Measurements from ENCODE around the gene OGA.
"Not testable (repeated sequence)": the region's sequence is repeated elsewhere in the genome, so short reads cannot be mapped to it uniquely, and the experiment has no call there.

OGA gene

DNA sequence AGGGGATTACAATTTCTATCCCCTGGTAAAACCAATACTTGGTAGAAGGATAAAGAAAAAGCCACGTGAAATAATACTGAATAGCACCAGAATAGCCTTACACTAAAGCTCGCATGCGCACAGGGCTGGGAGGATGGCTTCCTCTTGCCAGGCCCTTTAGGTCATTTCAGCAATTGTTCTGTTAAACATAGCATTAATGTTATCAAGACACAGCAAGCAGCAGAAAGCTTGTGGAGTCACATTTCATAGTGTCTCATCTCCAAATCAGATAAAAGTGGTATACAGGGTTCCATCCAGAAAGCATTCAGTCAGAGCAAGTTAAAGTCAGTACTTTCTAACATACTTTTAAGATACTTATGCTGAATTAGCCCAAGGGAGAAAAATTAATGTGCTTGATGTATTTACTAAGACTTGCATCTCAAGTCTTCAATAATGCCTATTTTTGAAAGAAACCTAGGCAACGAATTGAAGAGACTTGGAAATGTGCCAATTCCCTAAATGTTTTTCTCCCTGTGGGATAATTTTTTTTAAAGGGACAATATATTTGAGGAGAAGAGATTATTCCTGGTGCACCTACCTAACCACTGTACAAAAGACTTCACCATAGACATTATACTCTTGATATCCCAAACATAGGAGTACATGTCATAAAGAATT, 20.7 kb downstream of the OGA start:
- DNase-seq: no peak

DNA sequence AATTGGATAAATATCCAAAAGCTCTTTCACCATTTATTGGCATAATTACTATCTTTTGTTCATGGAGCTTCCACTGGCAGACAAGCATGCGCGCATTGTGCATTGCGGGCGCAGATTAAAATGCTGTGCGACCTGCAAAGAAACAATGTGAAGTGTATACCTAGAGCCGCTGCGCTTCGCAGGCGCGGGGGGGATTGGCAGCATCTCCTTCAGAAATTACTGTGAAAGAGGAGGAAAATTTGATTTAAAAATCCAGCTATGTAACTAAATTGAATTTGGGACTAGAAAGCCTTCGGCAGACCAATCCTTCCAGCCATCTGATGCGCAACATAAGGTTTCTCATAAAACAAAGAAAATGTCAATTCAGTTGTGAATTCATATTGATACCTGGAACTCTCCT, 24.7 kb downstream of the OGA start:
- DNase-seq: no peak

DNA sequence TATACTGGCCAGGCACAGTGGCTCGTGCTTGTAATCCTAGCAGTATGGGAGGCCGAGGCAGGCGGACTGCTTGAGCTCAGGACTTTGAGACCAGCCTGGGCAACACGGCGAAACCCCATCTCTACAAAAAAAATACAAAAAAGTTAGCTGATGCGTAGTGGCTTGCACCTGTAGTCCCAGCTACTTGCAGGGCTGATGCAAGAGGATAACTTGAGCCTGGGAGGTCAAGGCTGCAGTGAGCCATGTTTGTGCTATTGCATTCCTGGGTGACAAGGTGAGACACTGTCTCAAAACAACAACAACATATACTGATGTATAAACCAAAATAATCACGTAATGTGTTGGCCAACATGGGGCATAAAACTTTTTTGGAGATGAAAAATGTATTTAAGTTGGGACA, 28.6 kb downstream of the OGA start:
- DNase-seq: no peak

DNA sequence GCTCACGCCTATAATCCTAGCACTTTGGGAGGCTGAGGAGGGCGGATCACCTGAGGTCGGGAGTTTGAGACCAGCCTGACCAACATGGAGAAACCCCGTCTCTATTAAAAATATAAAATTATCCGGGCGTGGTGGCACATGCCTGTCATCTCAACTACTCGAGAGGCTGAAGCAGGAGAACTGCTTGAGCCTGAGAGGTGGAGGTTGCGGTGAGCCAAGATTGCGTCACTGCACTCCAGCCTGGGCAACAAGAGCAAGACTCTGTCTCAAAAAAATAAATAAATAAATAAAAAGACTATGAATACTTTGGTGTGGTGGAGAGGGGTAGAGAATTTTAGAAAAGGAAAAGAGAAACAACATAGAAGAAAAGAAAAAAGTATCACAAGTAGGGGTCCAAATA, 29.0 kb downstream of the OGA start:
- not testable (repeated sequence) for DNase-seq

DNA sequence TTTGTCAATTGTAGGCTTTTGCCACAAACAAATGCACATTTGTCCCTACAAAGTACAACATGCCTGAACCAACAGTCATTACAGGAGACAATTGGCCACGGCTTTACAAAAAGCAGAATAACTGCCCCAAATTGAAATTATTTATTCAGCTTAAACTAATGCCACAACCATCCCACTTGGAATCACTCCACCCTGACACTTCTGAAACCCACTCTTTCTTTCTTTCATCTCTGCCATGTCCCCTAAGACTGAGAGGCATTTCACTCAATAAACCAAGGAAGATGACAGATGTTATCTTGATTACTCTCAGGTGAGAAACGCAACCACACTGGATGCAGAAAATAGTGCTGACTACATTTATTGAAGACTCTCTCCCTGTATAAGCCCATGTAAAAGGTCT, 32.4 kb downstream of the OGA start:
- DNase-seq: no peak

DNA sequence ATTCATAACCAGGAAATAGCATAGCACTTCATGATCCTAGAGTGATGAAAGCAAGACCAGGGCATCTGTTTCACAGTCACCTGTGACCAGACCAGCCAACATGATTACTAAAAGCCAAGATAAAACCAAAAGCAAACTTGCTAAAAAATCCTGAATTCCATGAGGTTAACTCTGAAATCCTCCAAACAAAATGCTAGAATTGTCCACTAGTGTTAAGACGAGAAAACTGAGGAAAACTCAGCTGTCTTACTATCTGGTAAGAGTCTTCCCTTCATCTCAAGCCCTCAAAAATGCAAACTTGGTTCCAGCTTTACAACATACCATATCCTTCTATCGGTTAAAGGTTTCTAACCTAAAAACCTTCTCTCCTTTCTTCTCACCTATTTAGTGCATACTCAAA, 33.7 kb downstream of the OGA start:
- no peak for DNase-seq

DNA sequence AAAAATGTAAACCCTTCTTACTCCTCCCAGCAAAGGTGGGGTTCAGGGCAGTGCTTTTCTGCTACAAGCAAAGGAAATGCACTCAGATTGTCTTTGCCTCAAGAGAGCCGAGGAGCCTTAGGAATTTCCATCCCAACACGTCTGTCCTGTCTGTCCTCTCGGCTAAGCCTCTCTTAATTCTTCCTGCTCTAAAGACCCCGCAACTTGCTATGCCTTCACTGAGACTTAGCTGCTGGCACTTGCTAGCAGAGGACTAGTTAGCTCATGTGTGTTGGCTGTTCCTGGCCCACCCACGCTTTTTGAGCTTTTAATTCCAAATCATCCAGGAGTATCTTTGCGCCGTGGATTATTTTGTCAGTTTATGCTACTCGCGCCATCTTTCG, 34.5 kb downstream of the OGA start:
- no peak for DNase-seq

DNA sequence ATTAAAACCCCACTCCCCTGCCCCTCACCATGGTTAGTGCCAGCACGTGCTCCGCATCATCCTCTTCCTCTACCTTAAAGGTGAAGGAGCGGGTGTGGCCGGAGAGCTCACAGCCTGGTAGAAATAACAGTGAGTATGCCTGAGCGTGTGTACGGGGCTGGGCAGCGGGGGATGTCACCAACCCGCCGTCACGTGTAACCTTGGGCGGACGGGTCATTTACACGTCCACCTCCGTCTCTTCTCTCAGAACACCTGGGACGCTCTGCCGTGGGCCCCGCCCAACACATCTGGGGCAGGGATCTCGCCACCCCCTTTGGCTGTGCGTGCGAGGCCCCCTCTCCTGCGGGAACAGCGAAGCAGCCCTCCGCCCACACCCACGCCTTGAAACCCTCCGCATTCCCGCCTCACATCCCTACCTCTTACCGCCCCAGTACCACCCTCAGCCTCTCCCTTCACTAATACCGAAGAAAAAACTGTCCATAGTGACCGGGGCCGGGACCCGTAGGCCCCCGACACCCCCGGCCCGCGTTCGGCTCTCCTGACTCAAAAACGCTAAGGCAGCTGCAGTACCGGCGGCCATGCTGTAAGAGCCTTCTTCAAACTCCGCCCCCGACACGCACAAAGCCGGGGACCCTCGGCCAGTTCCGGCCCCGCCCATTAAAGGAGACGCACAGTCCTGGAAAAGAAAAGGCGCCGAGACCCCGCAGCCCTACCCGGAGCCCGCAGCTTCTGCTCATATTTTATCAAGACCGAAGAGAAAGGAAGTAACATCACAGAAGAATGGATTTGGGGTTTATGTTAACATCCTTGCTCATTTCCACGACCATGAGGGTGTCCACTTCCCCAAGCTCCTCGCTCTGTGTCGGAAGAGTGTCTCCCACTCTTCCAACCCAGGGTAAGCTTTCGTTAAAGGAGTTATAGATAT, 35.2 kb downstream of the OGA start, which contains the start of gene NPM3:
TSS of gene NPM3 (minus strand) at position 636 of the 925 bp plus-strand sequence. CDS start at position 580, 56 bp downstream.
- DNase-seq: peak; percentile 55 to 87 (median 77)

DNA sequence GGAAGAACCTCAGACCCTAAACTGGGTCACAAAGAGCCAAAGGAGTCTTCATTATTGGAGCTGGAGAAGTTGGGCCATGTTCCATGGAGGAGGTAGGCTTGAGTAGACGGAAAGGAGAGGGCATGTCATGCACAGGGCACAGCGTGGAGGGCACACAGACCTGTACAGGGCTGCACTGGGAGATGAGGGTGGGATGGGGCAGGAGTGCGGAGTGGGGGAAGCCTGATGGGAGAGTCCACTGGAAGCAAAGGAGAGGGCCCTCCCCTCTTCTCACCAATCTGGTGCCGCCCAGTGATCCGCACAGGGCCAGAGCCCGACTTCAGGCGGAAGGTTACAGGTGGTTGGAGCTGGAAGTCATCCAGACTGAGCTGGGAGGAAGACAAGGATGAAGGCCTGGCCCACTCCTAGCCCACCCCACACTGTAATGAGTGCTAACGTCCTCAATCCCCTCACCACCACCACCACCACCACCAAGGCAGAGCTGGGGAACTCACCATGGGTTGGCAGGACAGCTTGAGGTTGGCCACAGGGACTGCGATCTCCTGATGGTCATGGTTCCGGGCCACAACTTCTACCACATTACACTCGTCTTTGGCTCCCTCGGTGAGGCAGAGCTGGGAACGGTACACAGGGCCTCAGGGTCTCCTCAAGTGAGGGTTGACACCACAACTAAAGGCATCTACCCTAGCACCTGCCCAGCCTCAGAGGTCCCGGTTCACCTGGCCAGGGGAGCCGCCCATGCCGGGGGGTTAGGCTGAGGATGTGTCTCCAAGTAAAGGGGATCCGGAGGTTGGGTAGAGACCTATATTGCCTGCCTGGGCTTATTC, 36.0 kb downstream of the OGA start:
- DNase-seq: no peak

DNA sequence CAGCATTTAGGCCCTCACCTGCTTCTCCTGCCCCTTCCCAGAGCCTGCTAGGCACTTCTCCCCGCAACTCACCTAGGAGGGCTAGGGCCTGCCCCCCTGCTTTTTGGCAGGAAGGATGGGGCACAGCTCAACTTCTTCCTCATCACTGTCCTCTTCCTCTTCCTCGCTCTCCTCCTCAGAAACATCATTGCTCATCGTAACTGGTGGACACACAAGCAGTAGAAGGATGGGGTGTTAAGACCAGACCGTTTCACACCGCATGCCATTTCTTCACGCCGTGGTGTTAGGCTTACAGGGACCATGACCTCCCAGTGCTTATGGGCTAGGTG, 36.6 kb downstream of the OGA start:
- no peak for DNase-seq

DNA sequence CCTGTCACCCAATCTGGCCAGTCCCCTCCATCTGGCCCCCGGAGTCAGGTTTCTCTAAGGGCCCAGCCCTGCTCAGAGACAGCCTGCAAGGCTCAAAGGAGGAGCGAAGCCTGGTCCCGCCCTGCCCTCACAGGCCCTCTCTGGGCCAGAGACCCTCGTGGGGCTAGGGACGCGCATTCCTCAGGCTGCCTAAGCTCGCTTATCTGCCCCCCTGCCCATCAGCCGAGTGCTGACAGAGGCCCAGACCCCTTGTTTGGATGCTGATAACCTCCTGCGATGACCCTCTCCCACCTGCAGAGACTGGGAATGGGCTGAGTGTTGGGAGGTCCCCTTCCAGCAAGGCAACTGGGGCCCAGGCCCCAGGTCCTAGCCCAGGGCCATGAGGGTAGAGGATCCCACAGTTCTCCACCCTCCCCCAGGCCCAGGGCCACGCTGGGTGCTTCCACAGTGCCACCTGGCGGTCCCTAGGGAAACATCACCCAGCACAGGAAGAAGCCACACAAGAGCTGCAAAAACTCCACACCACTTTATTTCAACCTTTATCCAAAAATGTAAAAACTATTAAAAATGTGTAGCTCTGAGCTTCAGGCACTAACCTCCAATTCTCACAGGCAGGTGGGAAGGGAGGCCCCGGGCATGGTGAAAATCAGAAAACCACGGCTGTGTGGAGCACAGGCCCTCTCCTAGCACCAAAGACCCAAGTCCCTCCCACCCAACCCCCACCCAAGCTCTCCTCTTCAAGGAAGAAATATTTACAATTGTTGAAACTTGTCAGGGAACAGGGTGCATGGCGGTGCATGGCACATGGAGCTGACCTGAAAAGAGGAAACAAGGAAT, 37.2 kb downstream of the OGA start:
- DNase-seq: peak; percentile 46 to 74 (median 57)

DNA sequence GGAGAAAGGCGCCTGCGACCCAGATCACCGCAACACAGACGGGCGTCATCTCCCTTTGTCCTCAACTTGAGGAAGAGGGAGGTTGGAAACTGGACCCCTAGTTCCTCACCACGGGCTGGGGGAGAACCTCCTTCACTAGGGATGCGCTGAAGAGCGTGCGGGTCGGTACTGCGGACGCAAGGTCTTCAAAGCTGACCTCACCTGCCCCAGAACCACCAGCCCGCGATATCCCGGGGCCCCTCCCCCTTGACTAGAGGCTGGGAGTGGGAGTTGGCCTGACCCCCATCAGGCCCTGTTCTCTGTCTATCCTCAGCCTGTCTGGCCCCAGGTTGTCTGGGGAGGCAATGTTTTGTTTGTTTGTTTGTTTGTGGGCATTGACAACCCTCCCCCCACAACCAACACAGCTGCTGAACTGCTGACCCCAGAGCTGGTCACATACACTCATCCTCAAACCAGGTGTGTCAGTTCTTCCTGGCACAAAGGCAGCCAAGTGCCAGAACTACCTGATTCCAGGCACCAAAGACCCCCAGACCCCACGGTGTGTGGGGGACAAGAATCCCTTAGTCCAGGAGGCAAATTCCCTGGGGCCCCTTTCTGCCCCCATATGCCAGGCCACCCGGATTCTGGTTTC, 37.9 kb downstream of the OGA start:
- no peak for DNase-seq

DNA sequence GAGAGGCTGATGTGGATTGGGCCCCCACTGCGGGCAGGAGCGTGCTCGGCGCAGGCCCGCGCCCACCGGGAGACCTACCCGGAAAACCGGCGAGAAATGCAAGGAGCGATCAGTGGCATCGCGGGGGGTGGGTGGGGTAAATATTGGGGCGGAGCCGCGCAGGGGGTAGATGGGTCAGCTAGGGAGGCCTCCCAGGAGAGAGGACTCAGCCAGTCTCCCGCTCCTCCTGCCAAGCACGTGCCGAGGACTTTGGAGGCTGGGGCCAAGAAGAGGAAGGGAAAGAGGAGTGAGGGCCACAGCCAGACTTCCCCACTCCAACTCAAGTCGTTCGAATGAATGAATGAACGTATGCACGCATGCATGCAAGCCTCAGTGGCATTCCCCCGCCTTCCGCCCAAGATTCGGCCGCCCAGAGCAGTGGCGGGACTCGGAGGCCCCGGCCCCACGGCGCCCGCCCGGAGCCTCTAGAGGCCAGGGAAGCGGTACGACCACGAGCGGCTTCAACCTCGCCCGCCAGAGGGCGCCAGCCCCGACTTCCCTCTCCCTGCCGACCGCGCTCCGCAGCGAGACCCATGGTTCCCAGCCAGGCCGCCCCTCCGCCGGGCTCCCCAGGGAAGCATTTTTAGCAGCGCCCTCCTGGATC, 38.6 kb downstream of the OGA start:
- peak; percentile 60 to 77 (median 75) for DNase-seq

DNA sequence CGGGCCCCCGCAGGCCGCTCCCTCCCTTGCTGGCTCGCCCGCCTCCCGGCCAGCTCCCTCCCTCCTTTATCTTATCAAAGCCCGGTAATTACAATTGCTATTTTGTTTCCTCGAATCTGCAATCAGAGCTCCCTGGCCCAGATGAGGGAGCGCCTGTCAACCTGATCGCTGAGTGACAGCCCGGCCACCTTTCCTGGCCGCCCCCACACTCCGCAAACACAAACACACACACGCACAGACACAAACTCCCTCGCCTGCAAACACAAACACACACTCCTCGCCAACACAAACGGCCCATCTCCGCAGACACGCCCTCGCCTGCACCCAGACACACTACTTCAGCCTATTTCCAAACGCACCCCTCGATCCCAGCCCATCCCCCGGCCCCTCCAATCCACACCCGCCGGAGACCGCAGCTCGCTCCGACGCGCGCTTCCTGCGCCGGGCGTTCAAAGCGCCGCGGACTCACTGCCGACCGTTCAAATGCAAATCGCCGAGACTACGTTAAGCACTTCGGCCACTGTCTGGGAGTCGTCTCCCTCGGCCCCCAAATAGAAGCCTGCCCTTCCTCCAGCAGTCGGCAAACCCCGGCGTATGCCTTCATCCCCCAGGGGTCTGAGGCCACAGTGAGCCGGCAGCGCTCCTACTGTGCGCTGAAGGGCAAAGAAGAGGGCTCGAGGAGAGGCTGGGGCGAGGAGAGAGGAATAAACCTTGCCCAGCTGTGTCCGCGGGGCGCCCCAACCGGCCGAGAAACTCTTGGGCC, 39.3 kb downstream of the OGA start:
- peak in 1 of 5 experiments; percentile 18 for DNase-seq

DNA sequence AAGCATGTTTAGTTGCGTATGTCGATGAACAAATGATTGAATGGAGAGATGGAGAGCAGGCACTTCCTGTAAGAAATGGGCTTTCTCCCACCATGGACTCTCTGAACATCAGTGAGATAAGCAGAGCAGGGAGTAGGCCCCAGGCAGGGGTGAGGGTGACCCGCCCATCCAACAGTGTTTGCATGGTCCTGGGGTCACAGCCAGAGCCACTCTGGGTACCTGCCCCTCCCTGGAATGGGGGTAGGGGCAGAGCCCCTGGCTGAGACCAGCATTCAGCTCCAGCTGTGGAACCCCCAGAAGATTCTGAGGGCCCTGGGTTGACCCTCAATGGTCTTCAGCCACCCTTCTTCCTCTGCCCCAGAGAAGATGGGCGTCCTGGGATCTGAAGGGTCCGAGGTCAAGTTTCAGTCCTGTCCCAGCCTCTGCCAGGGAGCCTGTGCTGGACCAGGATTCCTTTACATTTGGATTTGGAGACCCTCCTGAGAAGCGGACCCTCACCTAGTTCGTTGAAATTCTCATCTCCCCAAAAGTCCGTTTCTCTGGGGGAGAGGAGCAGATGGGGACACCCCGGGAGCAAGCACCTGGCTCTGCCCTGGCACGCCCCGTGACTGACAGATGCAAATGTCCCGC, 40.0 kb downstream of the OGA start:
- DNase-seq: no peak

DNA sequence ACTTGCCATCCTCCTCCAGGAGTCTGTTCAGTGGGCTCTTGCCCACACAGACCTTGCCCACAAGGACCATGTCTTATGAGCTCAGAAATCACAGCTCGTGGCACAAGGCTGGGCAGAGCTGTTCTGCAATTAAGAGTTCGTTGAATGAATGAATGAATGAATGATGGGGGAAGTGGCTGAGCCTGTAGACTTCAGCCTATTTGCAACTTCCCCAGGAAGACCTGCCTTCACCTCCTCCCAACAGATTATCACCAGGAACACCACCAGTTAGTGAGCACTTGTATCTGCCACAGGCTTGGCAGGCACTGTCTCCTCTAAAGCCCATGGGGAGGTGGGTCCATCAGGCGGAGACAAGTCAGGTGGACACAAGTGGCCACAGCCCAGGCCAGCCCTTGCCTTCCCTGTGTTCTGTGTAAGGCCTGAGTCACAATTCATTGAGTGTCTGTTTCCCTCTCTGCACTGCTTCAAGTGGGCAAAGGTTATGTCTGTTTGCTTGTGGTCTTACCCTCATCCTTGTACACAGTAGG, 40.6 kb downstream of the OGA start:
- no peak for DNase-seq

DNA sequence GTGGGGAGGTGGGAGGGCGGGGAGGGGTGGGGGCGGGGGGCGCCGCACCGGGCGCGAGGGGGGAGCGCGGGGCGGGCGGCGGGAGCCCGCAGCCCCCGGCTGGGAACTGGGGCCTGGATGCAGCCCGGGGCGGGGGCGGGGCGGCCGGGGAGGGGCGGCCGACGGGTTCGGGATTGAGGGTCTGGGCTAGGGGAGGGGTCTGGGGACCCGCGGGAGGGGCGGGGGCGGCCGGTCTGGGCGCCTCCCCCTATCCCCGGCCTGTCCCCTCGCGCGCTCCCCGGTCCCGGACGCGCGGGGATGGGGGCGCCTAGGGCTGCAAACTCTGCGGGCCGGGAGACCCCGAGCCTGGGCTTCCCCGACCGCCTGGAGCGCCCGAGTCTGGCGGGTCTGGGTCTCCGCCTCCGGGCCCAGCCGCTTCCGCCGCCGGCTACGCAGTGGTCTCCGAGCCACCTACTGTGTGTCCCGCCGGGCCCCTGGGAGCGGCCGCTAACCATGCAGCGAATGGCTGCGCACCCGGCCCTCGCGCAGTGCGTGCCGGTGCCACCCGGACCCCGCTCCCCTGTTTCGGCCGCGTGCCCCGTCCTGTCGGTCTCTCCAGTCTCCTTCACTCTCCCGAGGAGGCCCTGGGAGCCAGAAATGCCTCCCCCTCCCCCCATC, 42.0 kb downstream of the OGA start:
- no peak for DNase-seq

DNA sequence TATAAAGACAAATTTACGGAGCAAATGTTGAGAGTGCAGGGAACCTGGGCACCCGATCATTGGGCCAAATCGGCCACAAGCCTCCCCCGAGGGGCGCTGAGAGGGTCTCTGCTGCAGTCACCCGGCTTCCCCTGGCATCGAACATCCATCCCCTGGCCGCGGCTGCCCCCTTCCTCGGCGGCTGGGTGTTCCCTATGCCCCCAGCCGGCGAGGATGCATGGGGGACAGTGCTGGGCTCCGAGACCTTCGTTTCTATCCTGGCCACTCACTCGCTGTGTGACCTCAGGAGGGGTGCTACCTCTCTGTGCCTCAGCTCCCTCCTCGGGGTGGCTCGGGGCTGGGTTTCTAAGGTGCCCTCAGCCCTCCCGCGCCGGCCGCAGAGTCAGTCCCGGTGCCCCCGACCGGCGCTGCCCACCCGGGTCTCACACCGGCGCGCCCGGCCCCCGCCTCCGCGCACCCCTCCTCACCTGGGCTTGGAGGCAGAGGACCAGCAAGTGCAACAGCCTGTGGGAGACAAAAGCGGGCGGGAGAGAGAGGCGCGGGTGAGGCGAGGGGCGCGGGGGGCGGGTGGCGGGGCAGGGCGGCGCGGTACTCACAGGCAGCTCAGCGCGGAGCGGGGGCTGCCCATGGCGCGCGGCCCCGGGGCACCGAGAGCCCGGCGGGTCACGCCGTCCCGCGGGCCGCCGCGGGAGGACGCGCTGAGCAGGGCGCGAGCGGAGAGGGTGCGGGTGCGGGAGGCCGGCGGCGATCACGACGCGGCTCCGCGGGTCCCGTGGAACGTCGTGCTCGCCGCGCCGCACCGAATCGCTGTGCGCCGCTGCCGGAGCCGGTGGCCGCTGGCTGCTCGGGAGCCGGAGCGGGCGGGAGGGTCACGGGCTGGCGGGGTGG, 42.7 kb downstream of the OGA start, which contains the start of gene FGF8:
TSS of gene FGF8 (minus strand) at position 842 of the 888 bp plus-strand sequence. CDS start at position 628, 214 bp downstream.
- no peak for DNase-seq
